Liver (tissue), 3 donors: ENCODE results near the gene KIAA0930.

Experiments used
- CTCF ChIP-seq: fragments of 150-350 bp; IDR thresholded peaks from 2 replicates; pipeline ENCODE4 v1.5.1; 2017; ENCODE audit warnings: improper control_type of control experiment, low read depth, low read length; ENCODE audit not compliant: missing input control
- RAD21 ChIP-seq, 2 donors: IDR thresholded peaks; 2 replicates each; pipeline ENCODE4 v1.6.1; 2016; ENCODE audit warnings: antibody characterized with exemption in 2 of 2, mild to moderate bottlenecking in 2 of 2
- YY1 ChIP-seq: IDR thresholded peaks from 2 replicates; pipeline ENCODE4 v1.6.1; 2016; ENCODE audit warnings: antibody characterized with exemption, mild to moderate bottlenecking
- donor health status: healthy.
- donor health status: healthy.

GRCh38 chr22:45200230-45200629 lies 40.5 kb downstream of the KIAA0930 start:
- TF ChIP-seq RAD21 (IDR thresholded peaks at IDR 0.05) (no peak), CTCF (no peak), YY1 (no peak)
